ENCODE measurements around the gene KCNQ1.

KCNQ1 gene

GRCh38 chr11:2719831-2720590 is 275.2 kb downstream of the KCNQ1 start:
- no peak overlapping the region for H3K4me3 ChIP-seq (ENCODE audit: extremely low read depth, insufficient read depth, low read length, poor library complexity, severe bottlenecking)
- H3K9me3 ChIP-seq (ENCODE audit: control insufficient read depth, low read length), result no peaks in the 10 kb centered on the region
- no peaks in the 10 kb centered on the region for H3K36me3 ChIP-seq (ENCODE audit: control insufficient read depth, insufficient read depth, low read length)
- H3K27ac ChIP-seq (ENCODE audit: low read depth, low read length, severe bottlenecking), result no peak overlapping the region
- H3K4me1 ChIP-seq (ENCODE audit: control insufficient read depth, insufficient read depth, low read length, poor library complexity, severe bottlenecking), result no peaks in the 10 kb centered on the region
- WGBS, 2 experiments (ENCODE audit: insufficient coverage in 2 of 2), result 83 to 85% methylated on average over 16 of the region's 17 CpGs

- Histone ChIP-seq H3K27ac (ENCODE audit: low read depth, low read length, severe bottlenecking) (no peak overlapping the region), H3K4me1 (ENCODE audit: control insufficient read depth, insufficient read depth, low read length, poor library complexity, severe bottlenecking) (peaks cover 3% of the 10 kb centered on the region), H3K9me3 (ENCODE audit: control insufficient read depth, low read length) (no peaks in the 10 kb centered on the region), H3K4me3 (ENCODE audit: extremely low read depth, insufficient read depth, low read length, poor library complexity, severe bottlenecking) (no peak overlapping the region), H3K36me3 (ENCODE audit: control insufficient read depth, insufficient read depth, low read length) (no peaks in the 10 kb centered on the region)
- 29 to 37% methylated on average over 20 to 25 of the region's 27 CpGs for WGBS, 2 experiments (ENCODE audit: insufficient coverage in 2 of 2)
Measured at GRCh38 chr11:2721210-2721916, 276.6 kb downstream of the KCNQ1 start.

- Histone ChIP-seq H3K4me1 (ENCODE audit: control insufficient read depth, insufficient read depth, low read length, poor library complexity, severe bottlenecking) (peaks cover 5% of the 10 kb centered on the region), H3K27ac (ENCODE audit: low read depth, low read length, severe bottlenecking) (no peak overlapping the region), H3K9me3 (ENCODE audit: control insufficient read depth, low read length) (peaks cover 3% of the 10 kb centered on the region), H3K4me3 (ENCODE audit: extremely low read depth, insufficient read depth, low read length, poor library complexity, severe bottlenecking) (no peak overlapping the region), H3K36me3 (ENCODE audit: control insufficient read depth, insufficient read depth, low read length) (no peaks in the 10 kb centered on the region)
- 92 to 93% methylated on average over 10 to 15 of the region's 15 CpGs for WGBS, 2 experiments (ENCODE audit: insufficient coverage in 2 of 2)
Measured at GRCh38 chr11:2722955-2723354, 278.1 kb downstream of the KCNQ1 start.

- Histone ChIP-seq H3K4me3 (ENCODE audit: extremely low read depth, insufficient read depth, low read length, poor library complexity, severe bottlenecking) (no peak overlapping the region), H3K9me3 (ENCODE audit: control insufficient read depth, low read length) (peaks cover 3% of the 10 kb centered on the region), H3K4me1 (ENCODE audit: control insufficient read depth, insufficient read depth, low read length, poor library complexity, severe bottlenecking) (peaks cover 16% of the 10 kb centered on the region), H3K27ac (ENCODE audit: low read depth, low read length, severe bottlenecking) (no peak overlapping the region), H3K36me3 (ENCODE audit: control insufficient read depth, insufficient read depth, low read length) (no peaks in the 10 kb centered on the region)
- WGBS, 2 experiments (ENCODE audit: insufficient coverage in 2 of 2), result 89 to 93% methylated on average over 15 to 16 of the region's 16 CpGs
Measured at GRCh38 chr11:2724104-2724503, 279.3 kb downstream of the KCNQ1 start.

GRCh38 chr11:2724653-2725367 is 280.0 kb downstream of the KCNQ1 start:
- Histone ChIP-seq H3K4me3 (ENCODE audit: extremely low read depth, insufficient read depth, low read length, poor library complexity, severe bottlenecking) (no peak overlapping the region), H3K27ac (ENCODE audit: low read depth, low read length, severe bottlenecking) (no peak overlapping the region), H3K4me1 (ENCODE audit: control insufficient read depth, insufficient read depth, low read length, poor library complexity, severe bottlenecking) (peaks cover 18% of the 10 kb centered on the region), H3K9me3 (ENCODE audit: control insufficient read depth, low read length) (peaks cover 3% of the 10 kb centered on the region), H3K36me3 (ENCODE audit: control insufficient read depth, insufficient read depth, low read length) (no peaks in the 10 kb centered on the region)
- 89% methylated on average over 20 of the region's 20 CpGs for WGBS, 2 experiments (ENCODE audit: insufficient coverage in 2 of 2)

- Histone ChIP-seq H3K36me3 (ENCODE audit: control insufficient read depth, insufficient read depth, low read length) (no peaks in the 10 kb centered on the region), H3K27ac (ENCODE audit: low read depth, low read length, severe bottlenecking) (no peak overlapping the region), H3K4me3 (ENCODE audit: extremely low read depth, insufficient read depth, low read length, poor library complexity, severe bottlenecking) (no peak overlapping the region), H3K9me3 (ENCODE audit: control insufficient read depth, low read length) (peaks cover 3% of the 10 kb centered on the region), H3K4me1 (ENCODE audit: control insufficient read depth, insufficient read depth, low read length, poor library complexity, severe bottlenecking) (peaks cover 18% of the 10 kb centered on the region)
- WGBS, 2 experiments (ENCODE audit: insufficient coverage in 2 of 2), result 90 to 92% methylated on average over 22 to 25 of the region's 27 CpGs
Measured at GRCh38 chr11:2725368-2726300, 280.8 kb downstream of the KCNQ1 start.

- Histone ChIP-seq H3K36me3 (ENCODE audit: control insufficient read depth, insufficient read depth, low read length) (no peaks in the 10 kb centered on the region), H3K27ac (ENCODE audit: low read depth, low read length, severe bottlenecking) (no peak overlapping the region), H3K4me1 (ENCODE audit: control insufficient read depth, insufficient read depth, low read length, poor library complexity, severe bottlenecking) (peaks cover 26% of the 10 kb centered on the region), H3K4me3 (ENCODE audit: extremely low read depth, insufficient read depth, low read length, poor library complexity, severe bottlenecking) (no peak overlapping the region), H3K9me3 (ENCODE audit: control insufficient read depth, low read length) (peaks cover 3% of the 10 kb centered on the region)
- 86 to 100% methylated on average over 1 to 4 of the region's 4 CpGs for whole genome bisulfite sequencing, 2 experiments (ENCODE audit: insufficient coverage in 2 of 2)
Measured at GRCh38 chr11:2726964-2727363, 282.2 kb downstream of the KCNQ1 start.

- 91% methylated on average over 13 to 17 of the region's 17 CpGs for WGBS, 2 experiments (ENCODE audit: insufficient coverage in 2 of 2)
- Histone ChIP-seq H3K36me3 (ENCODE audit: control insufficient read depth, insufficient read depth, low read length) (no peaks in the 10 kb centered on the region), H3K27ac (ENCODE audit: low read depth, low read length, severe bottlenecking) (no peak overlapping the region)
Measured at GRCh38 chr11:2728128-2728662, 283.4 kb downstream of the KCNQ1 start.

GRCh38 chr11:2728663-2729332 is 284.0 kb downstream of the KCNQ1 start:
- Histone ChIP-seq H3K4me1 (ENCODE audit: control insufficient read depth, insufficient read depth, low read length, poor library complexity, severe bottlenecking) (peaks cover 30% of the 10 kb centered on the region), H3K4me3 (ENCODE audit: extremely low read depth, insufficient read depth, low read length, poor library complexity, severe bottlenecking) (no peak overlapping the region), H3K36me3 (ENCODE audit: control insufficient read depth, insufficient read depth, low read length) (no peaks in the 10 kb centered on the region), H3K27ac (ENCODE audit: low read depth, low read length, severe bottlenecking) (no peak overlapping the region), H3K9me3 (ENCODE audit: control insufficient read depth, low read length) (peaks cover 3% of the 10 kb centered on the region)
- WGBS, 2 experiments (ENCODE audit: insufficient coverage in 2 of 2), result 84 to 86% methylated on average over 7 to 14 of the region's 18 CpGs

More at GRCh38 chr11:2728128-2728662, 283.4 kb downstream of the KCNQ1 start:
- peaks cover 3% of the 10 kb centered on the region for H3K9me3 ChIP-seq (ENCODE audit: control insufficient read depth, low read length)
- peaks cover 26% of the 10 kb centered on the region for H3K4me1 ChIP-seq (ENCODE audit: control insufficient read depth, insufficient read depth, low read length, poor library complexity, severe bottlenecking)
- H3K4me3 ChIP-seq (ENCODE audit: extremely low read depth, insufficient read depth, low read length, poor library complexity, severe bottlenecking), result no peak overlapping the region

All from mesodermal cell (in vitro differentiated cells).